H1 (cell line): ENCODE data around the gene IL17D. TPM values are rescaled to one million over a fixed set of nuclear protein-coding genes. Genes with fewer than 3 reads are reported as not detected.

ENCODE experiments used
- CTCF ChIA-PET: fragments of 300-600 bp; sonication (Branson Sonifier 250); formaldehyde crosslinking; loops from one replicate; lab custom pipeline; 2021; ENCODE audit not compliant: partially characterized antibody; lab: Charles Lee
- POLR2A ChIA-PET: fragments of 300-600 bp; sonication (Branson Sonifier 250); formaldehyde crosslinking; loops from one replicate; lab custom pipeline; 2021; ENCODE audit warnings: inconsistent platforms; ENCODE audit not compliant: partially characterized antibody; lab: Charles Lee
- DNase-seq, 2 experiments: peaks; one replicate each; pipeline versions ENCODE4 v3.0.0 to v3.0.0-alpha.2; 2010 to 2022; ENCODE audit warnings: low spot score in 2 of 2, low read depth in 1 of 2, mixed read lengths in 1 of 2
- FAIRE-seq: peaks from 2 replicates; lab custom pipeline; 2011; peaks lifted over from hg19 to GRCh38; lab: Jason Lieb, UNC
- H2AFZ ChIP-seq: 2 replicates; pipeline ENCODE4 v1.8.1; 2012; ENCODE audit warnings: low read length, inconsistent platforms
- H2AK5ac ChIP-seq: 2 replicates; pipeline ENCODE4 v1.6.1; 2013; ENCODE audit warnings: low read depth, low read length
- H2BK120ac ChIP-seq: replicated peaks from 2 replicates; pipeline ENCODE3; 2013; ENCODE audit warnings: low read depth, low read length, inconsistent platforms
- H2BK12ac ChIP-seq: 2 replicates; pipeline ENCODE4 v1.6.1; 2013; ENCODE audit warnings: low read depth, low read length
- H2BK15ac ChIP-seq: 2 replicates; pipeline ENCODE4 v1.6.1; 2013; ENCODE audit warnings: low read length
- H2BK20ac ChIP-seq: 2 replicates; pipeline ENCODE4 v1.6.1; 2013; ENCODE audit warnings: low read length
- H2BK5ac ChIP-seq: 2 replicates; pipeline ENCODE4 v1.6.1; 2013; ENCODE audit warnings: low read depth, low read length
- H3K14ac ChIP-seq: 2 replicates; pipeline ENCODE4 v1.6.1; 2013; ENCODE audit warnings: inconsistent platforms; ENCODE audit not compliant: insufficient read length
- H3K18ac ChIP-seq: 2 replicates; pipeline ENCODE4 v1.6.1; 2013; ENCODE audit warnings: low read length; ENCODE audit errors: extremely low read depth
- H3K23ac ChIP-seq: 2 replicates; pipeline ENCODE4 v1.6.1; 2013; ENCODE audit warnings: inconsistent platforms; ENCODE audit not compliant: insufficient read length
- H3K23me2 ChIP-seq: 2 replicates; pipeline ENCODE4 v1.6.1; 2013; ENCODE audit warnings: low read depth, low read length
- H3K27ac ChIP-seq: 2 replicates; pipeline ENCODE4 v1.6.1; 2011; ENCODE audit warnings: low read depth, low read length, inconsistent platforms
- H3K27me3 ChIP-seq, 4 experiments: replicated peaks in 1 of 4; 1 replicate in 1 of 4; 2 replicates in 3 of 4; pipeline versions ENCODE4 v1.6.1 to v1.8.1; 2011 to 2013; ENCODE audit warnings: low read length in 3 of 4, mild to moderate bottlenecking in 3 of 4, inconsistent platforms in 2 of 4, mixed read lengths in 2 of 4, moderate library complexity in 1 of 4; ENCODE audit not compliant: control insufficient read depth in 3 of 4, insufficient read depth in 3 of 4; ENCODE audit errors: extremely low read depth in 1 of 4
- H3K36me3 ChIP-seq, 4 experiments: 2 replicates each; pipeline versions ENCODE4 v1.6.1 to v1.8.1; 2011 to 2013; ENCODE audit warnings: mild to moderate bottlenecking in 4 of 4, low read length in 3 of 4, moderate library complexity in 2 of 4, control low read depth in 1 of 4, inconsistent platforms in 1 of 4; ENCODE audit not compliant: insufficient read depth in 4 of 4, control insufficient read depth in 2 of 4
- H3K4ac ChIP-seq: replicated peaks from 2 replicates; pipeline ENCODE3; 2013; ENCODE audit warnings: low read length, low read depth, mixed read lengths, inconsistent platforms; ENCODE audit not compliant: insufficient read length
- H3K4me1 ChIP-seq, 4 experiments: replicated peaks in 1 of 4; 1 replicate in 1 of 4; 2 replicates in 3 of 4; pipeline versions ENCODE4 v1.6.1 to v1.8.1; 2011 to 2013; ENCODE audit warnings: low read length in 3 of 4, inconsistent platforms in 2 of 4, mixed read lengths in 1 of 4; ENCODE audit not compliant: insufficient read depth in 4 of 4, control insufficient read depth in 3 of 4
- H3K4me2 ChIP-seq, 2 experiments: 2 replicates each; pipeline versions ENCODE4 v1.6.1 to v1.8.1; 2011 to 2013; ENCODE audit warnings: low read depth in 2 of 2, low read length in 2 of 2, control low read depth in 1 of 2, inconsistent platforms in 1 of 2, mild to moderate bottlenecking in 1 of 2; ENCODE audit not compliant: insufficient read depth in 1 of 2
- H3K4me3 ChIP-seq, 4 experiments: fragments of 200-600, 300-600 bp in 1 of 4; sonication (generic), shearing (Covaris generic), sonication (Bioruptor Twin) in 1 of 4; 2 replicates each; pipeline versions ENCODE4 v1.5.1 to v1.8.1; 2011 to 2016; ENCODE audit warnings: low read length in 4 of 4, low read depth in 3 of 4, control low read depth in 2 of 4, inconsistent platforms in 2 of 4, mild to moderate bottlenecking in 2 of 4, mixed read lengths in 1 of 4, moderate library complexity in 1 of 4; ENCODE audit not compliant: insufficient read depth in 2 of 4; ENCODE audit errors: extremely low read depth in 1 of 4
- H3K56ac ChIP-seq: replicated peaks from 2 replicates; pipeline ENCODE3; 2013; ENCODE audit warnings: low read depth, mild to moderate bottlenecking, mixed read lengths, low read length, inconsistent platforms; ENCODE audit not compliant: insufficient read length
- H3K79me1 ChIP-seq: 2 replicates; pipeline ENCODE4 v1.6.1; 2013; ENCODE audit warnings: low read depth, low read length, control low read depth
- H3K79me2 ChIP-seq, 2 experiments: 2 replicates each; pipeline versions ENCODE4 v1.6.1 to v1.8.1; 2012 to 2013; ENCODE audit warnings: low read length in 2 of 2, mild to moderate bottlenecking in 2 of 2, inconsistent platforms in 1 of 2; ENCODE audit not compliant: insufficient read depth in 2 of 2, control insufficient read depth in 1 of 2
- H3K9ac ChIP-seq, 4 experiments: replicated peaks in 1 of 4; 1 replicate in 1 of 4; 2 replicates in 3 of 4; pipeline versions ENCODE4 v1.6.1 to v1.8.1; 2011 to 2013; ENCODE audit warnings: low read depth in 3 of 4, low read length in 3 of 4, control low read depth in 2 of 4, mild to moderate bottlenecking in 2 of 4, moderate library complexity in 2 of 4, inconsistent platforms in 1 of 4; ENCODE audit errors: extremely low read depth in 1 of 4
- H3K9me3 ChIP-seq, 2 experiments: 2 replicates each; pipeline versions ENCODE4 v1.6.1 to v1.8.1; 2012 to 2013; ENCODE audit warnings: mild to moderate bottlenecking in 2 of 2, moderate library complexity in 2 of 2, control low read depth in 1 of 2, inconsistent platforms in 1 of 2, low read depth in 1 of 2, low read length in 1 of 2, mixed read lengths in 1 of 2; ENCODE audit not compliant: insufficient read depth in 2 of 2
- H4K20me1 ChIP-seq, 2 experiments: replicated peaks in 1 of 2; 2 replicates each; pipeline versions ENCODE3 to v1.8.1; 2011 to 2013; ENCODE audit warnings: inconsistent platforms in 2 of 2, low read length in 2 of 2, mild to moderate bottlenecking in 1 of 2; ENCODE audit not compliant: insufficient read depth in 2 of 2, control insufficient read depth in 1 of 2
- H4K5ac ChIP-seq: 2 replicates; pipeline ENCODE4 v1.6.1; 2013; ENCODE audit warnings: low read length, low read depth, mixed read lengths, inconsistent platforms; ENCODE audit not compliant: insufficient read length
- H4K8ac ChIP-seq: 2 replicates; pipeline ENCODE4 v1.8.0; 2013; ENCODE audit warnings: mild to moderate bottlenecking, moderate library complexity, low read length, inconsistent platforms; ENCODE audit not compliant: insufficient read depth; ENCODE audit errors: extremely low read depth
- H4K91ac ChIP-seq: replicated peaks from 2 replicates; pipeline ENCODE3; 2013; ENCODE audit warnings: low read length, mixed read lengths, inconsistent platforms; ENCODE audit not compliant: insufficient read length
- CHD2 ChIP-seq: IDR thresholded peaks from 2 replicates; pipeline ENCODE4 v1.6.1; 2012; ENCODE audit warnings: low read length, improper control_type of control experiment
- CREB1 ChIP-seq: IDR thresholded peaks from 2 replicates; pipeline ENCODE4 v1.6.1; 2012; ENCODE audit warnings: inconsistent platforms
- GABPA ChIP-seq: IDR thresholded peaks from 2 replicates; pipeline ENCODE4 v1.6.1; 2011; ENCODE audit warnings: mild to moderate bottlenecking, low read length, moderate library complexity, borderline replicate concordance; ENCODE audit not compliant: insufficient read depth
- KDM5A ChIP-seq: fragments of 200-600 bp; IDR thresholded peaks from 2 replicates; pipeline ENCODE4 v1.7.1; 2012; ENCODE audit warnings: mild to moderate bottlenecking, low read length, inconsistent platforms, mixed read lengths
- POLR2A ChIP-seq, 2 experiments: IDR thresholded peaks; 1 replicate in 1 of 2; 2 replicates in 1 of 2; pipeline ENCODE4 v1.6.1; 2011; ENCODE audit warnings: low read depth in 2 of 2, low read length in 2 of 2, mild to moderate bottlenecking in 2 of 2; ENCODE audit errors: control extremely low read depth in 1 of 2
- RBBP5 ChIP-seq: IDR thresholded peaks from 2 replicates; pipeline ENCODE4 v1.7.1; 2012; ENCODE audit warnings: low read depth, mild to moderate bottlenecking, inconsistent platforms, low read length, moderate library complexity, borderline replicate concordance
- RFX5 ChIP-seq: IDR thresholded peaks from 2 replicates; pipeline ENCODE4 v1.6.1; 2011; ENCODE audit warnings: low read depth, low read length, improper control_type of control experiment, borderline replicate concordance
- RXRA ChIP-seq: IDR thresholded peaks from 2 replicates; pipeline ENCODE4 v1.6.1; 2011; ENCODE audit warnings: low read depth, mild to moderate bottlenecking, low read length, moderate library complexity; ENCODE audit not compliant: insufficient read depth
- SP1 ChIP-seq: IDR thresholded peaks from 2 replicates; pipeline ENCODE4 v1.6.1; 2011; ENCODE audit warnings: low read depth, low read length
- ZNF274 ChIP-seq: IDR thresholded peaks from 2 replicates; pipeline ENCODE4 v1.7.0; 2012; ENCODE audit warnings: low read length, borderline replicate concordance; ENCODE audit errors: extremely low read depth
- WGBS, 2 experiments: shearing (Covaris generic) in 1 of 2; methylation state at CpG; one replicate each; pipeline versions ENCODE4 v1.1.6 to v1.1.7; 2013 to 2015; ENCODE audit warnings: low lambda C conversion rate in 2 of 2, mixed read lengths in 2 of 2, inconsistent platforms in 1 of 2, low coverage in 1 of 2, missing lambda C conversion rate in 1 of 2; ENCODE audit not compliant: insufficient replicate concordance in 2 of 2, insufficient coverage in 1 of 2, insufficient read length in 1 of 2; ENCODE audit errors: extremely low coverage in 1 of 2, missing lambda C conversion rate in 1 of 2; 5-methylcytosine and 5-hydroxymethylcytosine counted together
- polyA plus RNA-seq, 7 experiments: library from polyadenylated mRNA; depleted of rRNA in 3 of 7; stranded (reverse) in 5 of 7; unstranded in 2 of 7; fragments of >200 nt in 5 of 7; fragments of 200-250 nt in 2 of 7; gene quantifications; 1 replicate in 5 of 7; 2 replicates in 1 of 7; 4 replicates in 1 of 7; pipeline versions ENCODE4 v1.2.1 to v1.2.3, GENCODE V29; 2011 to 2013; ENCODE audit warnings: missing spikeins in 2 of 7, mixed read lengths in 2 of 7
- total RNA-seq: library from RNA; stranded (reverse); fragmentation: NEBNext Ultra II Directional; extraction: Animal tissue kit (Norgen Biotek cat#: 25700); gene quantifications from 2 replicates; pipeline ENCODE4 v1.2.1, GENCODE V29; 2021
- TF ChIP-seq, protein P1 (sequence below): IDR thresholded peaks from 2 replicates; pipeline ENCODE4 v1.6.1; 2011; ENCODE audit warnings: low read length, improper control_type of control experiment
- TF ChIP-seq, protein P2 (sequence below): IDR thresholded peaks from 2 replicates; pipeline ENCODE4 v1.6.1; 2012; ENCODE audit warnings: inconsistent platforms

Gene IL17D
- total and polyA plus RNA-seq, 2 of the 8 experiments (the other 6 are each of a cell fraction or from before 2014, with no cell fraction given), result 0.56 to 0.59 TPM

DNA sequence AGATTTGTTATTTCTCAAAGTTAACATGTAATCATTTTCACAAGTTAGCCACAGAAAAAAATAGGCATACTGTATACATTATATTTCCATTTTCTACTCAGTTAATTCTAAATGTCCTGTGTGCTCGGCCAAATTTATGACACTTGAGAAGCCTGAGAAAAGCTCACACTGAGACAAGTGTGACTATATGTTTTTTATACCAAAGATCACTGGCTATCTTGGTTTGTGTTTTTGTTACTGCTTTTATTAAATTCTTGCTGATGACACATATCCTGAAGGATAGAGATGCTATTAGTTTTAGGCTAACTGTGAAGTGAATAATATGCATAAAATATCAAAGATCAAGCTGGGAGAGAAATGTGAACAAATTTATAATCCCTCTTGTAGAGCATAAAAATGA, 49.3 kb upstream of the IL17D start:
- no peak overlapping the region for H4K5ac ChIP-seq
- H3K36me3 ChIP-seq, result no peaks in the 10 kb centered on the region
- no peak overlapping the region for H2BK5ac ChIP-seq
- CTCF ChIA-PET, result interaction anchor here (0.6 kb wide), 1 partner anchor 98 kb away, joined by 3 read pairs; no protein-coding TSS in a partner anchor
- no peaks in the 10 kb centered on the region for H3K23me2 ChIP-seq
- H3K9me3 ChIP-seq, result no peaks in the 10 kb centered on the region
- no peak overlapping the region for H2BK15ac ChIP-seq
- no peak overlapping the region for H3K4me3 ChIP-seq
- DNase-seq, result no peak
- H3K23ac ChIP-seq, result no peak overlapping the region
- H3K4me1 ChIP-seq, result no peaks in the 10 kb centered on the region
- H3K4ac ChIP-seq, result no peak overlapping the region
- no peak overlapping the region for H3K9ac ChIP-seq
- H3K27ac ChIP-seq, result no peak overlapping the region
- no peak overlapping the region for H2BK12ac ChIP-seq
- no peaks in the 10 kb centered on the region for H3K79me2 ChIP-seq
- H4K8ac ChIP-seq, result no peak overlapping the region
- no peak overlapping the region for H3K56ac ChIP-seq
- H2AFZ ChIP-seq, result no peak overlapping the region
- H2BK20ac ChIP-seq, result no peak overlapping the region
- H4K91ac ChIP-seq, result no peak overlapping the region
- H3K79me1 ChIP-seq, result no peaks in the 10 kb centered on the region
- H3K4me2 ChIP-seq, result no peak overlapping the region
- no peak overlapping the region for H3K14ac ChIP-seq
- no peaks in the 10 kb centered on the region for H4K20me1 ChIP-seq
- POLR2A ChIA-PET, result no interaction called here
- H3K18ac ChIP-seq, result no peak overlapping the region
- 87% methylated on average over 1 of the region's 1 CpG; no CpG with 5 or more reads in 1 of the 2 experiments for WGBS, 2 experiments
- no peak overlapping the region for H2BK120ac ChIP-seq
- no peaks in the 10 kb centered on the region for H3K27me3 ChIP-seq
- FAIRE-seq, result no peak
- H2AK5ac ChIP-seq, result no peak overlapping the region
- TF ChIP-seq KDM5A (no peak), GABPA (no peak), CHD2 (no peak), ZNF274 (no peak), RXRA (no peak), RFX5 (no peak), SP1 (no peak), POLR2A (IDR thresholded peaks at IDR 0.05; ENCODE audit: control extremely low read depth in 1 of 2, low read depth in 2 of 2, low read length in 2 of 2) (no peak), CREB1 (no peak), RBBP5 (no peak)
- TF ChIP-seq, protein P1, sequence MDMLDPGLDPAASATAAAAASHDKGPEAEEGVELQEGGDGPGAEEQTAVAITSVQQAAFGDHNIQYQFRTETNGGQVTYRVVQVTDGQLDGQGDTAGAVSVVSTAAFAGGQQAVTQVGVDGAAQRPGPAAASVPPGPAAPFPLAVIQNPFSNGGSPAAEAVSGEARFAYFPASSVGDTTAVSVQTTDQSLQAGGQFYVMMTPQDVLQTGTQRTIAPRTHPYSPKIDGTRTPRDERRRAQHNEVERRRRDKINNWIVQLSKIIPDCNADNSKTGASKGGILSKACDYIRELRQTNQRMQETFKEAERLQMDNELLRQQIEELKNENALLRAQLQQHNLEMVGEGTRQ, result no peak
- TF ChIP-seq, protein P2, sequence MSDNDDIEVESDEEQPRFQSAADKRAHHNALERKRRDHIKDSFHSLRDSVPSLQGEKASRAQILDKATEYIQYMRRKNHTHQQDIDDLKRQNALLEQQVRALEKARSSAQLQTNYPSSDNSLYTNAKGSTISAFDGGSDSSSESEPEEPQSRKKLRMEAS, result no peak
